K562 (cell line): Measurements from ENCODE around the gene RNF223. TPM values are rescaled to one million over a fixed set of nuclear protein-coding genes. Genes with fewer than 3 reads are reported as not detected.

Experiments used
- ATAC-seq: fragments of 200-7000 bp; cut with Tn5 transposase; 3 replicates; pipeline ENCODE4 v1.9.1; 2020; ENCODE audit warnings: moderate library complexity
- BruUV-seq: library from RNA; stranded (reverse); fragments of 400-500 nt; replicated peaks from 2 replicates; lab custom pipeline; 2021; lab: Mats Ljungman, UMichigan
- CTCF ChIA-PET: fragments of 300-600 bp; formaldehyde crosslinking; extraction: SDS; loops from one replicate; lab custom pipeline; 2021; ENCODE audit warnings: low intra/inter-chr PET ratio; lab: Yijun Ruan, JAX
- POLR2A ChIA-PET: fragments of 300-600, 350-650 bp; sonication (Branson Sonifier 250); formaldehyde crosslinking; extraction: SDS; loops from one replicate; lab custom pipeline; 2021; ENCODE audit warnings: antibody characterized with exemption, inconsistent platforms; lab: Yijun Ruan, JAX
- DNase-seq, 4 experiments: peaks; one replicate each; pipeline versions ENCODE4 v3.0.0 to v3.0.0-alpha.2; 2011 to 2018; ENCODE audit warnings: low spot score in 3 of 4, mixed read lengths in 3 of 4; ENCODE audit errors: extremely low read depth in 1 of 4
- FAIRE-seq: peaks from 2 replicates; lab custom pipeline; 2011; peaks lifted over from hg19 to GRCh38; lab: Jason Lieb, UNC
- H2AFZ ChIP-seq: 2 replicates; pipeline ENCODE4 v1.6.0; 2011; ENCODE audit warnings: low read depth, low read length, control low read depth, inconsistent platforms
- H3K27ac ChIP-seq: fragments of 200-600 bp; 3 replicates; pipeline ENCODE4 v1.8.0; 2011; ENCODE audit warnings: low read depth, mild to moderate bottlenecking, control low read depth, inconsistent platforms, low read length, moderate library complexity, mixed read lengths; ENCODE audit errors: extremely low read depth
- H3K27me3 ChIP-seq, 2 experiments: fragments of 300-600 bp in 1 of 2; 2 replicates in 1 of 2; 3 replicates in 1 of 2; pipeline versions ENCODE4 v1.6.0 to v1.8.0; 2011; ENCODE audit warnings: inconsistent platforms in 2 of 2, low read length in 2 of 2, mild to moderate bottlenecking in 1 of 2, mixed read lengths in 1 of 2, moderate library complexity in 1 of 2; ENCODE audit not compliant: control insufficient read depth in 2 of 2, insufficient read depth in 2 of 2
- H3K36me3 ChIP-seq: fragments of 300-600 bp; 3 replicates; pipeline ENCODE4 v1.8.0; 2011; ENCODE audit warnings: mild to moderate bottlenecking, low read length, inconsistent platforms; ENCODE audit not compliant: control insufficient read depth, insufficient read depth
- H3K4me1 ChIP-seq, 2 experiments: fragments of 200-600 bp in 1 of 2; replicated peaks in 1 of 2; 2 replicates in 1 of 2; 3 replicates in 1 of 2; pipeline versions ENCODE4 v1.5.1 to v1.8.0; 2011; ENCODE audit warnings: inconsistent platforms in 2 of 2, low read length in 2 of 2, mild to moderate bottlenecking in 1 of 2, mixed read lengths in 1 of 2, moderate library complexity in 1 of 2; ENCODE audit not compliant: control insufficient read depth in 2 of 2, insufficient read depth in 2 of 2
- H3K4me2 ChIP-seq: 2 replicates; pipeline ENCODE4 v1.6.1; 2011; ENCODE audit warnings: low read length, control low read depth, inconsistent platforms, mixed read lengths; ENCODE audit not compliant: insufficient read depth
- H3K4me3 ChIP-seq: fragments of 200-600 bp; sonication (generic), shearing (Covaris generic); 2 replicates; pipeline ENCODE4 v1.5.1; 2016; ENCODE audit warnings: control low read depth, inconsistent platforms
- H3K79me2 ChIP-seq: fragments of 200-600 bp; 3 replicates; pipeline ENCODE4 v1.8.0; 2011; ENCODE audit warnings: low read length, inconsistent platforms; ENCODE audit not compliant: control insufficient read depth, insufficient read depth
- H3K9ac ChIP-seq, 2 experiments: 2 replicates each; pipeline versions ENCODE4 v1.6.0 to v1.6.1; 2011; ENCODE audit warnings: low read depth in 2 of 2, low read length in 2 of 2, control low read depth in 1 of 2, inconsistent platforms in 1 of 2, mild to moderate bottlenecking in 1 of 2, mixed read lengths in 1 of 2; ENCODE audit not compliant: insufficient read depth in 1 of 2
- H3K9me1 ChIP-seq: one replicate; pipeline ENCODE4 v1.6.0; 2011; ENCODE audit warnings: inconsistent platforms, mild to moderate bottlenecking, low read length, moderate library complexity; ENCODE audit not compliant: control insufficient read depth, insufficient read depth
- H3K9me3 ChIP-seq: replicated peaks from 2 replicates; pipeline ENCODE4 v1.5.1; 2011; ENCODE audit warnings: low read depth, low read length, inconsistent platforms; ENCODE audit not compliant: control insufficient read depth, insufficient read depth
- H4K20me1 ChIP-seq: replicated peaks from 2 replicates; pipeline ENCODE4 v1.6.1; 2011; ENCODE audit warnings: low read length, inconsistent platforms, mixed read lengths; ENCODE audit not compliant: control insufficient read depth, insufficient read depth
- ARID4B ChIP-seq: sonication (generic); formaldehyde crosslinking; IDR thresholded peaks from 2 replicates; pipeline ENCODE4 v1.8.0; 2022; ENCODE audit warnings: mild to moderate bottlenecking, missing genetic modification reagents
- EWSR1 ChIP-seq: fragments of 450-650 bp; IDR thresholded peaks from 2 replicates; pipeline ENCODE4 v1.6.1; 2018; ENCODE audit warnings: borderline replicate concordance, mild to moderate bottlenecking, low read depth, moderate library complexity; ENCODE audit not compliant: partially characterized antibody
- LCOR ChIP-seq: sonication (generic); formaldehyde crosslinking; IDR thresholded peaks from 2 replicates; pipeline ENCODE4 v1.8.0; 2022; ENCODE audit warnings: mild to moderate bottlenecking, missing genetic modification reagents
- MEF2A ChIP-seq: IDR thresholded peaks from 2 replicates; pipeline ENCODE4 v1.6.1; 2011; ENCODE audit warnings: low read depth, mild to moderate bottlenecking, low read length, moderate library complexity; ENCODE audit not compliant: control insufficient read depth
- POLR2G ChIP-seq: fragments of 200-400 bp; formaldehyde crosslinking; IDR thresholded peaks from 2 replicates; pipeline ENCODE4 v1.6.1; 2017; ENCODE audit warnings: low read depth, mild to moderate bottlenecking, antibody characterized with exemption, low read length, moderate library complexity
- ZNF184 ChIP-seq: sonication (generic); formaldehyde crosslinking; IDR thresholded peaks from 2 replicates; pipeline ENCODE4 v1.5.0; 2020; ENCODE audit warnings: missing genetic modification reagents
- WGBS: fragments of 100-300 bp; shearing (Covaris generic); methylation state at CpG from one replicate; pipeline ENCODE4 v1.1.6; 2016; ENCODE audit warnings: low coverage, mixed read lengths; ENCODE audit not compliant: insufficient coverage; ENCODE audit errors: missing lambda C conversion rate; 5-methylcytosine and 5-hydroxymethylcytosine counted together
- in situ Hi-C: fragments of 300-500 bp; cut with MboI; formaldehyde crosslinking; loops from 4 replicates; pipeline ENCODE4 v1.15.0; 2018; ENCODE audit warnings: inconsistent platforms, mixed read lengths
- intact Hi-C: fragments of 100-400 bp; cut with micrococcal nuclease; formaldehyde crosslinking; loops from 2 replicates; pipeline ENCODE4 v1.14.2; 2022
- polyA plus RNA-seq, 8 experiments: library from polyadenylated mRNA; depleted of rRNA in 4 of 8; stranded (reverse) in 5 of 8; unstranded in 3 of 8; fragments of >200 nt; fragmentation: Nextera tagmentation in 2 of 8; fragmentation: Illumina TruSeq in 1 of 8; extraction: Ambion mirVana in 2 of 8; extraction: Trizol in 1 of 8; gene quantifications; 2 replicates each; pipeline versions ENCODE4 v1.2.1 to v1.2.3, GENCODE V29; 2011 to 2014; ENCODE audit warnings: inconsistent platforms in 1 of 8, missing spikeins in 1 of 8
- total RNA-seq, 7 experiments: library from RNA; depleted of rRNA in 6 of 7; stranded (reverse); fragments of >200 nt in 6 of 7; fragmentation: Illumina TruSeq in 2 of 7; extraction: Trizol in 2 of 7; gene quantifications; 2 replicates each; pipeline versions ENCODE4 v1.2.1 to v1.2.3, GENCODE V29; 2011 to 2021; ENCODE audit warnings: low replicate concordance in 1 of 7

RNF223 gene
- total and polyA plus RNA-seq, 9 of the 15 experiments (the other 6 are each of a cell fraction or from before 2014, with no cell fraction given) = 0.04 to 0.32 TPM; not detected in 7

- ATAC-seq (no peak), FAIRE-seq (no peak), DNase-seq (no peak)
- Histone ChIP-seq H3K9me1 (peaks cover 12% of the 10 kb centered on the region), H4K20me1 (peaks cover 22% of the 10 kb centered on the region), H3K27me3 (no peaks in the 10 kb centered on the region), H3K36me3 (peaks cover 54% of the 10 kb centered on the region; the same call in 2 of the 3 replicates), H3K4me2 (no peak overlapping the region), H3K79me2 (peaks cover 40% of the 10 kb centered on the region), H3K4me3 (no peak overlapping the region), H3K9me3 (no peaks in the 10 kb centered on the region), H3K9ac (peak overlapping the region in 1 of 2 experiments; percentile 88; a peak in 2 of 4 replicates), H3K27ac (no peak overlapping the region), H2AFZ (no peak overlapping the region), H3K4me1 (peaks cover 29 to 87% of the 10 kb centered on the region in 2 experiments)
- intact Hi-C loops (loop anchor here (5.0 kb wide), 1 partner anchor 40 kb away; no protein-coding TSS in a partner anchor), in situ Hi-C loops (no loop called here)
- no TSS peak for BruUV-seq
- 85% methylated on average over 22 of the region's 27 CpGs for WGBS
- ChIA-PET POLR2A (interaction anchor here (0.5 to 1.1 kb wide), 4 partner anchors 9 to 329 kb away, joined by 3 to 6 read pairs (median 4); partner anchors contain the start of gene ISG15), CTCF (no interaction called here)
- TF ChIP-seq POLR2G (0 out of 2 replicates have a peak, but pooled peaks have one; percentile 18), MEF2A (no peak)
These were observed 51.6 kb downstream of the RNF223 start for GRCh38 chr1:1022302-1023009.

DNA sequence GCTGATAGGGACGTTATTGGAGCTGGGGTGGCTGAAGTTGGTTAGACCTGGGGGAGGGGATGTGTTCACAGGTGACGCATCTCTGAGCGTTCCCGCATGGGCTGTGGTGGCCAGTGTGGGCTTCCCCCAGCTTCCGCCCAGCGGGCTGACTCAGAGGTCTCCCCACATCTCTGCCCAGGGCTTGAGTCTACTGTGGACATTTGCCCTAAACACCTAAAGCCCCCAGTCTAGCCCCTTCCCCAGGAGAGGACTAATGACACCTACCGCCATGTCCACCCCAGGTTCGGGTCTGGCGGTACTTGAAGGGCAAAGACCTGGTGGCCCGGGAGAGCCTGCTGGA lies 52.2 kb downstream of the RNF223 start:
- ATAC-seq (no peak), DNase-seq (peak in 1 of 4 experiments; percentile 28), FAIRE-seq (no peak)
- in situ Hi-C loops = no loop called here
- Histone ChIP-seq H2AFZ (no peak overlapping the region), H3K4me3 (peak overlapping the region; percentile 76; the same call in 1 of the 2 replicates), H3K27me3 (no peaks in the 10 kb centered on the region), H3K27ac (0 out of 3 replicates have a peak overlapping the region, but pooled peaks have one; percentile 34), H4K20me1 (peaks cover 17% of the 10 kb centered on the region), H3K9me1 (peaks cover 12% of the 10 kb centered on the region), H3K36me3 (peaks cover 49% of the 10 kb centered on the region; the same call in 1 of the 3 replicates), H3K9me3 (no peaks in the 10 kb centered on the region), H3K79me2 (peaks cover 40% of the 10 kb centered on the region), H3K4me1 (peaks cover 29 to 81% of the 10 kb centered on the region in 2 experiments), H3K9ac (peak overlapping the region in 1 of 2 experiments; percentile 99; a peak in 2 of 4 replicates), H3K4me2 (no peak overlapping the region)
- POLR2A ChIA-PET = interaction anchor here (0.6 to 1.1 kb wide), 3 partner anchors 8 to 19 kb away, joined by 3 to 6 read pairs (median 4); partner anchors contain the start of gene ISG15
- WGBS = 76% methylated on average over 10 of the region's 10 CpGs
- intact Hi-C loops = loop anchor here (5.0 kb wide), 1 partner anchor 40 kb away; no protein-coding TSS in a partner anchor
- BruUV-seq = no TSS peak
- CTCF ChIA-PET = no interaction called here
- TF ChIP-seq LCOR (no peak), EWSR1 (no peak), ARID4B (CRISPR knock-in tag) (0 out of 2 replicates have a peak, but pooled peaks have one; percentile 46), ZNF184 (no peak)
